ENCODE results near the gene VSTM4.

DNA sequence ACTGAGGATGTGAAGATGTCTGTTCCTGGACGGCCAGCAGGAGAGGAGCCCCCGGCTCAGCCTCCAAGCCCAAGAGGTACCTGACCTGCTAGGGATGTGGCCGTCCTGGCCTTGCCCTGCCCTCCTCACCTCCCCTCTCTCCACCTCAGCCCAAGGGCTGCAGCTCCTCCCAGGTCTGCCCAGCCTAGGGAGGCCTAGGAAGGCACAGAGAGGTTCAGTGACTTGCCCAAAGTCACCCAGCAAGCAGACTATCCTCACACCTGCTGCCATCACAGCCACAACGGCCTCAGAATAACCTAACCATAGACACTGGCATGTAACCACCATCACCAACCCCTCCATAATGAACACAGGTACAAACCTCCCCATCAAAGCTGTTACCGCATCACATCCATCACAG is 137.0 kb downstream of the VSTM4 start:
- TF ChIP-seq EZH2phosphoT487 (IDR thresholded peaks at IDR 0.05; ENCODE audit: low read depth), result no peak
- TF ChIP-seq, protein P1, sequence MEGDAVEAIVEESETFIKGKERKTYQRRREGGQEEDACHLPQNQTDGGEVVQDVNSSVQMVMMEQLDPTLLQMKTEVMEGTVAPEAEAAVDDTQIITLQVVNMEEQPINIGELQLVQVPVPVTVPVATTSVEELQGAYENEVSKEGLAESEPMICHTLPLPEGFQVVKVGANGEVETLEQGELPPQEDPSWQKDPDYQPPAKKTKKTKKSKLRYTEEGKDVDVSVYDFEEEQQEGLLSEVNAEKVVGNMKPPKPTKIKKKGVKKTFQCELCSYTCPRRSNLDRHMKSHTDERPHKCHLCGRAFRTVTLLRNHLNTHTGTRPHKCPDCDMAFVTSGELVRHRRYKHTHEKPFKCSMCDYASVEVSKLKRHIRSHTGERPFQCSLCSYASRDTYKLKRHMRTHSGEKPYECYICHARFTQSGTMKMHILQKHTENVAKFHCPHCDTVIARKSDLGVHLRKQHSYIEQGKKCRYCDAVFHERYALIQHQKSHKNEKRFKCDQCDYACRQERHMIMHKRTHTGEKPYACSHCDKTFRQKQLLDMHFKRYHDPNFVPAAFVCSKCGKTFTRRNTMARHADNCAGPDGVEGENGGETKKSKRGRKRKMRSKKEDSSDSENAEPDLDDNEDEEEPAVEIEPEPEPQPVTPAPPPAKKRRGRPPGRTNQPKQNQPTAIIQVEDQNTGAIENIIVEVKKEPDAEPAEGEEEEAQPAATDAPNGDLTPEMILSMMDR (IDR thresholded peaks at IDR 0.05; ENCODE audit: low read depth, low read length), result no peak

Measured in OCI-LY3 (cell line).